ENCODE data around the gene ZNF70. TPM values are rescaled to one million over a fixed set of nuclear protein-coding genes. Genes with fewer than 3 reads are reported as not detected.
A peak's percentile ranks its signal among the peaks of the same experiment; 100 is the strongest.

Gene ZNF70
- total RNA-seq, 1 experiment from 2014 or later = 6.5 TPM

DNA sequence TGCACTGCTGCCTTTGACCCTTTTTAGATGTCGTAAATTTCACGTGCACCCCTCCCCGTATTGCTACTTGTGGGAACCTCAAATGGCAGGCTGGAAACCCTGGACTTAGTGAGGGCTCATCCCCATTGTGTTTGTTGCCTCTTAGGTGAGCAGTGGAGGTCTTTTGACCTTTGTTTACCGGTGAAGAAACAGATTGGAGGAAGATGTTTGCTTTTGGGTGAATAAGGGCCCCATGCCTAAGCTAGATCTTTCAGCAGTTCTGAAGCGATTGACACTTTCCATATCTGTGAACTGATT, 36.6 kb upstream of the ZNF70 start:
- H3K27me3 Mint-ChIP-seq (ENCODE audit: unreplicated experiment) = no peaks in the 10 kb centered on the region
- intact Hi-C loops (cut with micrococcal nuclease; ENCODE audit: unreplicated experiment) = loop anchor here (10.0 kb wide), 1 partner anchor 47 kb away; the partner anchor contains the start of gene DERL3
- H3K36me3 Mint-ChIP-seq (ENCODE audit: insufficient read depth, unreplicated experiment) = peaks cover 36% of the 10 kb centered on the region
- no peak for TF ChIP-seq CTCF (IDR thresholded peaks at IDR 0.05; ENCODE audit: unreplicated experiment)
- H3K27ac Mint-ChIP-seq (ENCODE audit: unreplicated experiment) = no peak overlapping the region
- H3K4me3 Mint-ChIP-seq (ENCODE audit: low read depth, unreplicated experiment) = peak overlapping the region; percentile 79
- H3K9me3 Mint-ChIP-seq (ENCODE audit: low read depth, unreplicated experiment) = no peaks in the 10 kb centered on the region
- H3K4me1 Mint-ChIP-seq (ENCODE audit: low read depth, unreplicated experiment) = peaks cover 11% of the 10 kb centered on the region
- BruUV-seq (replicated peaks) = no TSS peak
- DNase-seq = no peak
- CTCF ChIA-PET = no interaction called here

- H3K9me3 Mint-ChIP-seq (ENCODE audit: low read depth, unreplicated experiment) = no peaks in the 10 kb centered on the region
- H3K4me1 Mint-ChIP-seq (ENCODE audit: low read depth, unreplicated experiment) = peaks cover 11% of the 10 kb centered on the region
- peaks cover 30% of the 10 kb centered on the region for H3K36me3 Mint-ChIP-seq (ENCODE audit: insufficient read depth, unreplicated experiment)
- intact Hi-C loops (cut with micrococcal nuclease; ENCODE audit: unreplicated experiment) = loop anchor here (10.0 kb wide), 1 partner anchor 48 kb away; the partner anchor contains the start of gene DERL3
- peak within 1 kb of the TSS; percentile 79 for H3K4me3 Mint-ChIP-seq (ENCODE audit: low read depth, unreplicated experiment)
- no peaks in the 10 kb centered on the region for H3K27me3 Mint-ChIP-seq (ENCODE audit: unreplicated experiment)
- CTCF ChIA-PET = interaction anchor here (0.6 kb wide), 1 partner anchor 16 kb away, joined by 3 read pairs; no protein-coding TSS in a partner anchor
- no TSS peak for BruUV-seq (replicated peaks)
- H3K27ac Mint-ChIP-seq (ENCODE audit: unreplicated experiment) = peak within 1 kb of the TSS; percentile 73
- peak; percentile 93 for DNase-seq
- no peak for TF ChIP-seq CTCF (IDR thresholded peaks at IDR 0.05; ENCODE audit: unreplicated experiment)
Measured at GRCh38 chr22:23786752-23787599, 36.1 kb upstream of the ZNF70 start, which contains the start of gene SMARCB1. Gene SMARCB1, plus strand, starts transcription at chr22:23786966. Its CDS starts 204 bp downstream, at chr22:23787170.

GRCh38 chr22:23786261-23786710, 35.4 kb upstream of the ZNF70 start:
- intact Hi-C loops (cut with micrococcal nuclease; ENCODE audit: unreplicated experiment) = loop anchor here (10.0 kb wide), 1 partner anchor 49 kb away; the partner anchor contains the start of gene DERL3
- no peaks in the 10 kb centered on the region for H3K9me3 Mint-ChIP-seq (ENCODE audit: low read depth, unreplicated experiment)

More at GRCh38 chr22:23786261-23786710, 35.4 kb upstream of the ZNF70 start:
- Mint-ChIP-seq H3K4me1 (ENCODE audit: low read depth, unreplicated experiment) (peaks cover 18% of the 10 kb centered on the region), H3K4me3 (ENCODE audit: low read depth, unreplicated experiment) (peak overlapping the region; percentile 79), H3K36me3 (ENCODE audit: insufficient read depth, unreplicated experiment) (peaks cover 28% of the 10 kb centered on the region), H3K27me3 (ENCODE audit: unreplicated experiment) (no peaks in the 10 kb centered on the region), H3K27ac (ENCODE audit: unreplicated experiment) (peak overlapping the region; percentile 73)
- CTCF ChIA-PET = interaction anchor here (0.6 kb wide), 1 partner anchor 15 kb away, joined by 3 read pairs; no protein-coding TSS in a partner anchor
- DNase-seq = no peak
- no peak for TF ChIP-seq CTCF (IDR thresholded peaks at IDR 0.05; ENCODE audit: unreplicated experiment)
- TSS peak; percentile 93 for BruUV-seq (replicated peaks)
